ENCODE results near the gene KHDC1.
"Not testable (repeated sequence)": the region's sequence is repeated elsewhere in the genome, so short reads cannot be mapped to it uniquely, and the experiment has no call there.

KHDC1 gene

GRCh38 chr6:73248192-73248903 is 14.6 kb downstream of the KHDC1 start:
- DNase-seq, result peak; percentile 68

GRCh38 chr6:73242001-73242400 is 21.0 kb downstream of the KHDC1 start:
- no peak for DNase-seq

GRCh38 chr6:73240730-73241129 is 22.3 kb downstream of the KHDC1 start:
- no peak for DNase-seq

- no peak for DNase-seq
These were observed 26.7 kb downstream of the KHDC1 start for GRCh38 chr6:73236144-73236750.

GRCh38 chr6:73234733-73235132 is 28.3 kb downstream of the KHDC1 start:
- no peak for DNase-seq

- DNase-seq, result not testable (repeated sequence)
These were observed 29.0 kb downstream of the KHDC1 start for GRCh38 chr6:73233971-73234370.

GRCh38 chr6:73233048-73233447 is 29.9 kb downstream of the KHDC1 start:
- DNase-seq, result no peak

GRCh38 chr6:73231986-73232391 is 31.0 kb downstream of the KHDC1 start:
- no peak for DNase-seq

- no peak for DNase-seq
These were observed 35.3 kb downstream of the KHDC1 start for GRCh38 chr6:73227606-73228255.

GRCh38 chr6:73225396-73225795 is 37.6 kb downstream of the KHDC1 start, which contains the start of gene KHDC1L:
Gene KHDC1L (minus strand): TSS chr6:73225496. CDS start chr6:73225408, 88 bp downstream.
- DNase-seq, result no peak

- no peak for DNase-seq
These were observed 46.1 kb downstream of the KHDC1 start for GRCh38 chr6:73216859-73217258.

- DNase-seq, result no peak
These were observed 53.9 kb downstream of the KHDC1 start for GRCh38 chr6:73209117-73209516.

- DNase-seq, result no peak
These were observed 55.7 kb downstream of the KHDC1 start for GRCh38 chr6:73207221-73207837.

- DNase-seq, result no peak
These were observed 58.7 kb downstream of the KHDC1 start for GRCh38 chr6:73204252-73204651.

- no peak for DNase-seq
These were observed 59.9 kb downstream of the KHDC1 start for GRCh38 chr6:73203098-73203497.

GRCh38 chr6:73200735-73201134 is 62.3 kb downstream of the KHDC1 start:
- DNase-seq, result no peak

GRCh38 chr6:73200247-73200646 is 62.7 kb downstream of the KHDC1 start:
- no peak for DNase-seq

- no peak for DNase-seq
These were observed 68.3 kb downstream of the KHDC1 start for GRCh38 chr6:73194744-73195143.

- not testable (repeated sequence) for DNase-seq
These were observed 69.7 kb downstream of the KHDC1 start for GRCh38 chr6:73193302-73193701.
